DND-41 (cell line): Measurements from ENCODE around the gene DRD4.

Source experiments
- ATAC-seq: fragments of 200-7000 bp; cut with Tn5 transposase; 3 replicates; pipeline ENCODE4 v1.9.1; 2021; ENCODE audit warnings: low read depth; ENCODE audit not compliant: insufficient read depth
- DNase-seq: peaks from one replicate; pipeline ENCODE4 v3.0.0-alpha.2; 2020
- H2AFZ ChIP-seq: 2 replicates; pipeline ENCODE4 v1.6.0; 2012; ENCODE audit warnings: low read depth, low read length
- H3K27ac ChIP-seq: 2 replicates; pipeline ENCODE4 v1.5.1; 2012; ENCODE audit warnings: low read length, inconsistent platforms
- H3K27me3 ChIP-seq: fragments of 200-600 bp; sonication (generic); 2 replicates; pipeline ENCODE4 v1.6.0; 2012; ENCODE audit warnings: low read length, mild to moderate bottlenecking, inconsistent platforms; ENCODE audit not compliant: insufficient read depth, poor library complexity
- H3K36me3 ChIP-seq: 2 replicates; pipeline ENCODE4 v1.5.1; 2012; ENCODE audit warnings: low read length, inconsistent platforms; ENCODE audit not compliant: insufficient read depth
- H3K4me1 ChIP-seq: 2 replicates; pipeline ENCODE4 v1.5.1; 2012; ENCODE audit warnings: mild to moderate bottlenecking, low read length; ENCODE audit not compliant: insufficient read depth
- H3K4me2 ChIP-seq: 2 replicates; pipeline ENCODE4 v1.6.0; 2012; ENCODE audit warnings: mild to moderate bottlenecking, moderate library complexity, low read length, inconsistent platforms; ENCODE audit not compliant: insufficient read depth
- H3K4me3 ChIP-seq, 2 experiments: fragments of 200-600 bp in 1 of 2; shearing (Covaris generic) in 1 of 2; 2 replicates each; pipeline ENCODE4 v1.5.1; 2012 to 2016; ENCODE audit warnings: inconsistent platforms in 2 of 2, low read length in 2 of 2, mild to moderate bottlenecking in 2 of 2, low read depth in 1 of 2, moderate library complexity in 1 of 2
- H3K79me2 ChIP-seq: 2 replicates; pipeline ENCODE4 v1.6.0; 2012; ENCODE audit warnings: low read length, inconsistent platforms; ENCODE audit not compliant: insufficient read depth
- H3K9ac ChIP-seq: 2 replicates; pipeline ENCODE4 v1.6.0; 2012; ENCODE audit warnings: low read depth, mild to moderate bottlenecking, inconsistent platforms, low read length, moderate library complexity
- H3K9me3 ChIP-seq: 2 replicates; pipeline ENCODE4 v1.5.1; 2012; ENCODE audit warnings: low read length, moderate library complexity, mild to moderate bottlenecking, inconsistent platforms; ENCODE audit not compliant: insufficient read depth, severe bottlenecking
- H4K20me1 ChIP-seq: 2 replicates; pipeline ENCODE4 v1.6.0; 2012; ENCODE audit warnings: low read length; ENCODE audit not compliant: insufficient read depth
- EZH2 ChIP-seq: IDR thresholded peaks from 3 replicates; pipeline ENCODE4 v1.6.1; 2012; ENCODE audit warnings: borderline replicate concordance, low read depth, mild to moderate bottlenecking, moderate library complexity, low read length, inconsistent platforms; ENCODE audit not compliant: severe bottlenecking
- TF ChIP-seq, protein P1 (sequence below): IDR thresholded peaks from 2 replicates; pipeline ENCODE4 v1.5.1; 2012; ENCODE audit warnings: borderline replicate concordance, low read length, moderate library complexity, mild to moderate bottlenecking; ENCODE audit not compliant: poor library complexity, severe bottlenecking; ENCODE audit errors: extremely low read depth

Gene DRD4

DNA sequence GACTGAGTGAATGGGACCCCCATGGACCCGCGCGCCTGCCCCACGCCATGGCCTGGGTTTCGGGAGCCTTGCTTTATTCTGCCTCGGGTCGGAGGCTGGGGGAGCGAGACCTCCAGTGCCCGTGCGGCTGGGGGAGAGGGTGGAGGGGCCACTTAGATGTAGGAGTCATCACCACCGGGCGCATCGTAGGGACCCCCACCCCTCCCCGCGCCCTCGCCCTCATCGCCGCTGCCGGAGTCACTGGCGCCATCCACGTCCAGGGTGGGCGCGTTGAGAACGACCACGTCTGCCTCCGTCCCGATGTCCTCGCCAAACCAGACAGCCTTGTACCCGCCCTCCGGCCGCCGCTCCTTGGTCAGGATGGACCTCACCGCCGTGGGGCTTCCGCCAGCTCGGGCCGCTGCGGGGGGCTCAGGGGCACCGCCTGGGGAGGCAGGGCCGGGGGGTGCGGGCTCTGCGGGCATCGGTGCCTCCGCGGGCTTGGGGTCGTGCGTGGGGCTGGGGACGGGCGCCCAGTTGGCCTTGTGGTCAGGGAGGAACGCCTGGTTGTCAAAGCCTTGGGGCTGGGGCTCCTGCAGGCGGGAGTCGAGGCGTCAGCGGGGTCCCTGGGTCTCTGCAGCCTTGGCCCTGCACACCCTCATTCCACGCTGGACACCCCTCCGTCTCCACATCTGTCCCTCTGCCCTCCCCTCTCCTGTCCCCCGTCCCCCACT is 19.7 kb upstream of the DRD4 start:
- Histone ChIP-seq H3K4me2 (no peak overlapping the region), H3K79me2 (peaks cover 17% of the 10 kb centered on the region), H4K20me1 (peaks cover 37% of the 10 kb centered on the region), H3K4me1 (peaks cover 35% of the 10 kb centered on the region), H3K27me3 (no peaks in the 10 kb centered on the region), H3K9ac (no peak overlapping the region), H3K36me3 (peaks cover 31% of the 10 kb centered on the region), H3K9me3 (no peaks in the 10 kb centered on the region), H3K4me3 (no peak overlapping the region), H2AFZ (no peak overlapping the region), H3K27ac (no peak overlapping the region)
- TF ChIP-seq, protein P1, sequence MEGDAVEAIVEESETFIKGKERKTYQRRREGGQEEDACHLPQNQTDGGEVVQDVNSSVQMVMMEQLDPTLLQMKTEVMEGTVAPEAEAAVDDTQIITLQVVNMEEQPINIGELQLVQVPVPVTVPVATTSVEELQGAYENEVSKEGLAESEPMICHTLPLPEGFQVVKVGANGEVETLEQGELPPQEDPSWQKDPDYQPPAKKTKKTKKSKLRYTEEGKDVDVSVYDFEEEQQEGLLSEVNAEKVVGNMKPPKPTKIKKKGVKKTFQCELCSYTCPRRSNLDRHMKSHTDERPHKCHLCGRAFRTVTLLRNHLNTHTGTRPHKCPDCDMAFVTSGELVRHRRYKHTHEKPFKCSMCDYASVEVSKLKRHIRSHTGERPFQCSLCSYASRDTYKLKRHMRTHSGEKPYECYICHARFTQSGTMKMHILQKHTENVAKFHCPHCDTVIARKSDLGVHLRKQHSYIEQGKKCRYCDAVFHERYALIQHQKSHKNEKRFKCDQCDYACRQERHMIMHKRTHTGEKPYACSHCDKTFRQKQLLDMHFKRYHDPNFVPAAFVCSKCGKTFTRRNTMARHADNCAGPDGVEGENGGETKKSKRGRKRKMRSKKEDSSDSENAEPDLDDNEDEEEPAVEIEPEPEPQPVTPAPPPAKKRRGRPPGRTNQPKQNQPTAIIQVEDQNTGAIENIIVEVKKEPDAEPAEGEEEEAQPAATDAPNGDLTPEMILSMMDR: no peak
- TF ChIP-seq EZH2: no peak
- ATAC-seq (no peak), DNase-seq (no peak)

DNA sequence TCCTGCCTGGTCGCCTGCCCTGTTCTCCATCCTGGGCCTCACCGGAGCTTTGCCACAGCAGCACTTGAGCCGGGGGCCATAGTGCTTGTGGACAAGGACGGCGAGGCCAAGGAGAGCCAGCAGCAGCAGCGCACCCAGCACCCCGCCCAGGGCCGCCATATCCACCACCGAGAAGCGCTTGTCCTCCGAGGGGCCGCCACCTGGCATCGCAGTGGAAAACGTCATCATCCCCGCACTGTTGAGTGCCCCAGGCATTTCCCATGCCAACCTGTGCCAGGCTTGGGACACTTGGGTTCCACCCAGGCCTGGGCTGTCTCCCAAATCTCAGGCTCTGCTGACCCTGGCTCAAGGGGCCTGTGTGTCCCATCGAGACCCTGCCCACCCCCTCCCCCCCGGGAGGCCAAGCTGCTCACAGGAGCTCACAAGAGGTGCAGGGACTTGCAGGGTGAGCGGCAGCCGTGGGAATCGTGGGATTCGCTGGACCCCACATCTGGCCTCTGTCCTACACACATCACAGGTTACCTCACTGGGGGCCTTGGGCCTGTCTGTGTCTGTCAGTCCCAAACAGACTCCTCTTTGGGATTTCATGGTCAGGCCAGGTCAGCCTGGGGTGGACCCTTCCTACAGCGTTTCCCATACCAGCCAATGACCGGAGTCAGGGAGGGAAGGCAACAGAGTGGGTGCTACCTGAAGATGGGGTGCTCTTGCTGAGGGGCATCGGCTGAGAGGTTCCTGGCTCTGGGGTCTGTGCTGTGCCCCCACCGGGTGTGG is 19.0 kb upstream of the DRD4 start:
- Histone ChIP-seq H3K9ac (no peak overlapping the region), H3K4me1 (peaks cover 32% of the 10 kb centered on the region), H3K79me2 (peaks cover 17% of the 10 kb centered on the region), H3K9me3 (no peaks in the 10 kb centered on the region), H3K27me3 (no peaks in the 10 kb centered on the region), H4K20me1 (peaks cover 30% of the 10 kb centered on the region), H3K4me3 (no peak overlapping the region), H3K4me2 (no peak overlapping the region), H3K36me3 (peaks cover 27% of the 10 kb centered on the region), H2AFZ (no peak overlapping the region), H3K27ac (no peak overlapping the region)
- DNase-seq (no peak), ATAC-seq (no peak)
- TF ChIP-seq, protein P1: no peak
- no peak for TF ChIP-seq EZH2

DNA sequence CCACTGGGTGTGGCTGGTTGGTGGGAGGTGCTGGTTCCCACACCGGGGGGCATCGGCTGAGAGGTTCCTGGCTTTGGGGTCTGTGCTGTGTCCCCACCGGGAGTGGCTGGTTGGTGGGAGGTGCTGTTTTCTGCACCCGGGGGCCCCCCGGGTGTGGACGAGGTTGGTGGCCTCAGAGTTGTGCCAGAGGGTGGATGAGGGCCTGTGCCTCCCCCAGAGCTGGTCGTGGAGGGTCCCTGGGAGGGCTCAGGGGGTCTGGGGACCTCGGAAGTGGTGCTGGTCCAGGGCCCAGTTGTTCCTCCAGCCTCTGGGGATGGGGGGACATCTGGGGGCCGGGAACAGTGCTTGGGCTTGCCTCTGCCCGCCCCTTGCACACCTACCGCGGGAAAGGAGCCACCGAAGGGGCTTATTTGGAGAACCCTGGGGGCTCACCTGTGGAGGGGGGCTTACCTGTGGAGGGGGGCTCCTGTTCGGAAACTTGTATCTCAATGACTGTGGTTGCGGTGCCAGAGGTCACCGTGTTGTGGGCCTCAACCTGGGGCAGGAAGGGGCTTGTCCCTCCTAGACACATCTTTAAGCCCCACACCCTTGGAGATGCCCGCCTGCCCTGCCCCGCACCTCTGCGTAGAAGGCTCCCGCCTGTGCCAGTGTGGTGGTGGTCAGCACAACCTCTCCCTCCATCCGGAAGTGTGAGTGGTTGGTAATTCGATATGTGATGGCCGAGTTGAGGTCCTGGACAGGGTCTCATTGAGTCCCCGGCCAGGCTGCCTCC is 18.0 kb upstream of the DRD4 start:
- no peak overlapping the region for H2AFZ ChIP-seq
- no peak overlapping the region for H3K9ac ChIP-seq
- no peak overlapping the region for H3K27ac ChIP-seq
- H3K4me1 ChIP-seq: peaks cover 24% of the 10 kb centered on the region
- no peak overlapping the region for H3K4me3 ChIP-seq
- no peak overlapping the region for H3K4me2 ChIP-seq
- H3K36me3 ChIP-seq: peaks cover 23% of the 10 kb centered on the region
- no peak for DNase-seq
- peaks cover 21% of the 10 kb centered on the region for H4K20me1 ChIP-seq
- no peak for ATAC-seq
- peaks cover 17% of the 10 kb centered on the region for H3K79me2 ChIP-seq
- H3K9me3 ChIP-seq: no peaks in the 10 kb centered on the region
- no peaks in the 10 kb centered on the region for H3K27me3 ChIP-seq
- no peak for TF ChIP-seq EZH2
- TF ChIP-seq, protein P1: no peak
